Vagina (tissue), 2 donors: Measurements from ENCODE around the gene HOXB5. TPM values are rescaled to one million over a fixed set of nuclear protein-coding genes. Genes with fewer than 3 reads are reported as not detected.
A peak's percentile ranks its signal among the peaks of the same experiment; 100 is the strongest.

Experiments
- DNase-seq, 2 donors: peaks; one replicate each; pipeline ENCODE4 v3.0.0-alpha.2; 2017; ENCODE audit errors: extremely low spot score in 2 of 2
- H3K27ac ChIP-seq: fragments of 200-600 bp; sonication (generic); one replicate; pipeline ENCODE4 v1.5.1; 2019
- H3K27me3 ChIP-seq: fragments of 200-600 bp; sonication (generic); one replicate; pipeline ENCODE4 v1.5.1; 2019
- H3K36me3 ChIP-seq, 2 donors: fragments of 200-600 bp; sonication (generic); one replicate each; pipeline ENCODE4 v1.5.1; 2017 to 2019
- H3K4me1 ChIP-seq: fragments of 200-600 bp; sonication (generic); one replicate; pipeline ENCODE4 v1.5.1; 2019
- H3K4me3 ChIP-seq, 2 donors: fragments of 200-600 bp; sonication (generic); 1 replicate in 1 of 2; 2 replicates in 1 of 2; pipeline ENCODE4 v1.5.1; 2016 to 2019
- H3K9me3 ChIP-seq: fragments of 200-600 bp; sonication (generic); one replicate; pipeline ENCODE4 v1.5.1; 2019
- POLR2A ChIP-seq, 2 donors: fragments of 450-650 bp; IDR thresholded peaks; one replicate each; pipeline ENCODE4 v1.6.1; 2017; ENCODE audit warnings: antibody characterized with exemption in 2 of 2, mild to moderate bottlenecking in 2 of 2, moderate library complexity in 2 of 2
- POLR2AphosphoS5 ChIP-seq, 2 donors: sonication (generic); formaldehyde crosslinking; IDR thresholded peaks; one replicate each; pipeline ENCODE4 v1.9.0; 2017; ENCODE audit warnings: antibody characterized with exemption in 2 of 2, mild to moderate bottlenecking in 2 of 2, low read depth in 1 of 2; ENCODE audit not compliant: insufficient read depth in 1 of 2
- intact Hi-C: fragments of 100-400 bp; cut with DNase I; formaldehyde crosslinking; loops from one replicate; pipeline ENCODE4 v1.15.1; 2023
- total RNA-seq: library from RNA; depleted of rRNA; stranded (reverse); fragments of >200 nt; gene quantifications from one replicate; pipeline ENCODE4 v1.2.3, GENCODE V29; 2016
- TF ChIP-seq, protein P1 (sequence below), 3 experiments: fragments of 450-650 bp in 2 of 3; fragments of 200-600 bp in 1 of 3; sonication (generic) in 1 of 3; IDR thresholded peaks; one replicate each; pipeline ENCODE4 v1.5.1; 2017 to 2019; ENCODE audit warnings: antibody characterized with exemption in 3 of 3, mild to moderate bottlenecking in 2 of 3, moderate library complexity in 2 of 3

HOXB5 gene
- total RNA-seq, 1 donor from 2014 or later = 0.74 TPM

DNA sequence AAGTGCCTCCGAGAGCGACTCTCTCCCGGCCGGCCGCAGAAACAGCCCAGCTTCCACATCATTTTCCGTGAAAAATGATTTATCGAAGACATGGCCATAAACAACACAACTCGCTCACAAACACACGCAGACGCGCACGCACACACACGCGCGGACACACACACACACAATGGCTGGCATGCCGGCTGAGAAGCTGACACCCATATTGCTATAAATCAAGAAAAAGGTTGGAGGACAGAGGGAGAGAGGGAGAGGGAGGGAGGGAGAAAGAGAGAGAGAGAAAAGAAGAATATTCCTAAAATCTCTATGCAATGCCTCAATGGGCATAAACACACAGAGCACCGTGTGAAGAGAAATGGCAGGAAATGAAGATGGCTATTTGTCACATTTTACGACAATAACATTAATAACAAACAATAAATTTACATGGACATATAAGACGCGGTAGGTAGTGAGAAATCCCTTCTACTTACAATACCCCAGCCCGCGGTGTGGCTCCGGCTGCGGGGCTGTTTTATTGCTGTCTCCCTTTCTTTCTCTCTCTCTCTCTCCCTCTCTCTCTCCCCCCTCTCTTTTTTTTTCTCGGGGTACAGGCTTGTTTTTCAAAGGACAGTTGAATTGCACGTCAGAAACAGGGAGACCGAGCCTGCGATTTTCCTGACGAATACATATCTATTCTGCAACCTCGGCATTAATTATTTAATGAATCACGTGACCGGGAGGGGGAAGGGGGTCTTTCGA, 24.9 kb downstream of the HOXB5 start:
- H3K36me3 ChIP-seq = no peaks in the 10 kb centered on the region
- intact Hi-C loops = no loop called here
- H3K4me3 ChIP-seq = no peak overlapping the region
- TF ChIP-seq POLR2AphosphoS5 (IDR thresholded peaks at IDR 0.05; ENCODE audit: insufficient read depth in 1 of 2, low read depth in 1 of 2) (no peak), POLR2A (IDR thresholded peaks at IDR 0.05) (no peak)
- TF ChIP-seq, protein P1, sequence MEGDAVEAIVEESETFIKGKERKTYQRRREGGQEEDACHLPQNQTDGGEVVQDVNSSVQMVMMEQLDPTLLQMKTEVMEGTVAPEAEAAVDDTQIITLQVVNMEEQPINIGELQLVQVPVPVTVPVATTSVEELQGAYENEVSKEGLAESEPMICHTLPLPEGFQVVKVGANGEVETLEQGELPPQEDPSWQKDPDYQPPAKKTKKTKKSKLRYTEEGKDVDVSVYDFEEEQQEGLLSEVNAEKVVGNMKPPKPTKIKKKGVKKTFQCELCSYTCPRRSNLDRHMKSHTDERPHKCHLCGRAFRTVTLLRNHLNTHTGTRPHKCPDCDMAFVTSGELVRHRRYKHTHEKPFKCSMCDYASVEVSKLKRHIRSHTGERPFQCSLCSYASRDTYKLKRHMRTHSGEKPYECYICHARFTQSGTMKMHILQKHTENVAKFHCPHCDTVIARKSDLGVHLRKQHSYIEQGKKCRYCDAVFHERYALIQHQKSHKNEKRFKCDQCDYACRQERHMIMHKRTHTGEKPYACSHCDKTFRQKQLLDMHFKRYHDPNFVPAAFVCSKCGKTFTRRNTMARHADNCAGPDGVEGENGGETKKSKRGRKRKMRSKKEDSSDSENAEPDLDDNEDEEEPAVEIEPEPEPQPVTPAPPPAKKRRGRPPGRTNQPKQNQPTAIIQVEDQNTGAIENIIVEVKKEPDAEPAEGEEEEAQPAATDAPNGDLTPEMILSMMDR (IDR thresholded peaks at IDR 0.05) = no peak
- no peak for DNase-seq
- H3K27ac ChIP-seq = no peak overlapping the region
- no peaks in the 10 kb centered on the region for H3K9me3 ChIP-seq
- peaks cover 9% of the 10 kb centered on the region for H3K27me3 ChIP-seq
- no peaks in the 10 kb centered on the region for H3K4me1 ChIP-seq

DNA sequence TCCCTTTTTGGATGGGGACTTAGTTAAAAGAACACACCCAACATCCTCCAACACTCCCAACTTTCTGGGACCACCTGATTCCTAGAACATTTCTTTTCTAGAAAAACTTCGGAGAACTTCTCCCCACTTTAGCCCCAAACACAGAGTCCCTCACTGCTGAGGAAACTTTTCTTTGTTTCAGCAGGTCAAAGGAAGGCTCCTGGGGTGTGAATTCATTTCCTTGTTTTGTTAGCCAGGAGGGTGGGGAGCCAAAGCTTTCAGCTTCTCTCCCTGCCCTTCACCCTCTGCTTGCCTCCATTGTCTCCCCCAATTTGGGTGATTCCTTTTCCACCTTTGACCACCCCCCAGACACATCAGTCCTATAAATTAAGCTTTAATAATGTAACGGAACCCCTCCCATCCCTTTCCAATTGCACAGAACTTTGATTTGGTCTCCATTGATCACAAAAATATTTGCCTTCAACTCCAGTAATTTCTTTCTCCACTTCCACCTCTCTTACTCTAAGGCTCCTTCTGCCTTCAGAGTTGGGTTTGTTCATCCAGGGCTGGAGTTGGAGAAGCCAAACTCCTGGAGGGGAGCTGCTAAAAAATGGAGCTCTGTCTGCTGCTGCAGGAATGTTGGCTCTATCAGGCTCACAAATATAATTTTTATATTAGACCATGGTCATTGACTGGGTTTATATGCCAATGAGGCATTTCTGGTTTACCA, 25.8 kb downstream of the HOXB5 start:
- no peak overlapping the region for H3K27ac ChIP-seq
- H3K4me1 ChIP-seq = no peaks in the 10 kb centered on the region

DNA sequence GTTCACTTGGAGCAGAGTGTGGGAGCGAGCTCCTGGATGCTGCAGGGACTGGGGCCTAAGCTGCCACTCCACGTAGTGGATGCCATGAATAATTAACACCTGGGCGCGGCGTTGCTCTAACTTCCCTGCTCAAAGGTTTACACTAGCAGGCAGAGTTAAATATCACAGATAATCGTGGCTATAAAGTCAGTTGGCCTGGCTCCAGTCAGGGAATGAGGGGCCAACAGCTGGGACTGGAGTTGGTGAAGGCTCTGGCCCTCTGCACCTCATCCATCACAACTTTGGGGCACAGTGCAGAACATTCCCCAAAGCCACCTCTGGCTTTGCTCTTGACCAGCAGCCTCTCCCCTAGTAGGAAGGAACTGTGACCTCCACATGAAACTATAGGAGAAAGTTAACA, 26.4 kb downstream of the HOXB5 start:
- no peak overlapping the region for H3K4me3 ChIP-seq
- H3K27ac ChIP-seq = peak overlapping the region; percentile 9
- TF ChIP-seq POLR2AphosphoS5 (IDR thresholded peaks at IDR 0.05; ENCODE audit: insufficient read depth in 1 of 2, low read depth in 1 of 2) (no peak), POLR2A (IDR thresholded peaks at IDR 0.05) (no peak)
- TF ChIP-seq, protein P1 (IDR thresholded peaks at IDR 0.05) = no peak
- peaks cover 11% of the 10 kb centered on the region for H3K27me3 ChIP-seq
- DNase-seq = no peak
- intact Hi-C loops = no loop called here
- no peaks in the 10 kb centered on the region for H3K36me3 ChIP-seq
- no peaks in the 10 kb centered on the region for H3K9me3 ChIP-seq
- no peaks in the 10 kb centered on the region for H3K4me1 ChIP-seq

More for the DNA sequence above, 25.8 kb downstream of the HOXB5 start:
- no peak overlapping the region for H3K4me3 ChIP-seq
- H3K36me3 ChIP-seq = no peaks in the 10 kb centered on the region
- DNase-seq = no peak
- intact Hi-C loops = no loop called here
- no peaks in the 10 kb centered on the region for H3K9me3 ChIP-seq
- H3K27me3 ChIP-seq = peaks cover 9% of the 10 kb centered on the region
- no peak for TF ChIP-seq POLR2A (IDR thresholded peaks at IDR 0.05)
- TF ChIP-seq, protein P1 (IDR thresholded peaks at IDR 0.05) = no peak
- no peak for TF ChIP-seq POLR2AphosphoS5 (IDR thresholded peaks at IDR 0.05; ENCODE audit: insufficient read depth in 1 of 2, low read depth in 1 of 2)

DNA sequence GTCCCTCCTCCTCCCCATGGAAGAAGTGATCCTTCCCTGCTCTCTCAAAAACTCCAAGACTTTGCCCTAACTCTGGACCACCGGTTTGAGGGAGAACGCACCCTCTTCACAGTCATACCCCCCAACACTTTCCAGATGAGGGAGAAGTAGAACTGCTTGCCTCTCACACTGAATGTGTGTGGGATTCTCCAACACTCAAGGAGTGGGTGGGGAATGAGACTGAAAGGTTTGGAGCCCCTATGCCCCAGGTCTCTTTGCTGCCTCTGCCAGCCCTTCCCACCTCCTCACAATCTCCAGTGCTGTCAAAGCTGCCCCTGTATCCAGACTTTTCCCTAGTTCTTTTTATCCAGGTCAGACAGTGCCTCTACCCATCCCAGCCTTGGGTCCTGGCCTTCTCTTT, 26.9 kb downstream of the HOXB5 start:
- TF ChIP-seq, protein P1 (IDR thresholded peaks at IDR 0.05) = no peak
- TF ChIP-seq POLR2A (IDR thresholded peaks at IDR 0.05) (no peak), POLR2AphosphoS5 (IDR thresholded peaks at IDR 0.05; ENCODE audit: insufficient read depth in 1 of 2, low read depth in 1 of 2) (no peak)
- intact Hi-C loops = no loop called here

More for the DNA sequence above, 26.9 kb downstream of the HOXB5 start:
- H3K27ac ChIP-seq = peak overlapping the region; percentile 9
- no peaks in the 10 kb centered on the region for H3K36me3 ChIP-seq
- DNase-seq = no peak
- no peaks in the 10 kb centered on the region for H3K9me3 ChIP-seq
- no peak overlapping the region for H3K4me3 ChIP-seq
- peaks cover 13% of the 10 kb centered on the region for H3K27me3 ChIP-seq
- H3K4me1 ChIP-seq = no peaks in the 10 kb centered on the region
